GM18907 (cell line): ENCODE data around the gene RNF207.

Experiments used
- ATAC-seq: cut with Tn5 transposase; IDR thresholded peaks from one replicate; pipeline ENCODE4 v1.9.1; 2021; ENCODE audit warnings: mild to moderate bottlenecking, moderate library complexity; ENCODE audit not compliant: unreplicated experiment

Gene RNF207

GRCh38 chr1:6247651-6248050 is 41.7 kb downstream of the RNF207 start:
- ATAC-seq: no peak

GRCh38 chr1:6248161-6248776 is 42.4 kb downstream of the RNF207 start:
- ATAC-seq: no peak

DNA sequence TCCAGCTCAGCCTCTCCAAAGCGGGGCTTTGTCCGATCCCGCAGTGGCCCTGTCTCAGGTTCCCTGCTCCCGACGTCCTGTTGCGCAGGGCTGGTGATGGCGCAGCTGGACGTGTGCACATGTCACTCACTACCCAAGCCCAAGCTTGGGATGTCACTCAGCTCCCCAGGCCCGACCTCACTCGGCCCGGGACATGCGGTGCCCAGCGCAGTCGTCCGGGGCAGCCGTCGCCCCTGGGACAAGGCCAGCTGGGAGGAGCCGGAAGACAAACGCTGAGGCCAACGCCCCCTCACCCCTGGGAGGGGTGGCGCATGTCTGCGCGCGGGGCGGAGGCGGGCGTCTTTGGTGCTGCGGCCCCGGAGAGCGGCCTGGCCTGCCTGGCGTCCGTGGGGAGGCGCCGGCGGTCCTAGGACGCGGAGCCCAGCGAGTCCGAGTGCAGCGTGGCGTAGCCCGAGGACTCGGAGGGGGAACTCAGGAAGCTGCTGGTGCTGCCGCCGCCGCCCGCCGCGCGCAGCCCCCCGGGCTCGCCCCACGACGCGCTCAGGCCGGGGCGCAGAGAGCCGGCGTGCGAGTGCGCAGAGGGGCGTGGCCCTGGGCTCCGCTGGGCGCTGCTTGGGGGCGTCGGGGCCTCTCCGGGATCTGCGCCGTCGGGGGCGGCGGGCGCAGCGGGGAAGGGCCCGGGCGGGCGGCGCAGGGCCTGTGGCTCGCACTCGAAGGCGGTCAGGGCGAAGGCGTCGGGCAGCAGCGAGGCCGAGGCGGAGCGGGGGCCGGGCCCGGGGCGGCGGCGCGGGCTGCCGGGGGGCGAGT is 43.2 kb downstream of the RNF207 start:
- no peak for ATAC-seq

- ATAC-seq: no peak
Observed at GRCh38 chr1:6249739-6250689, 44.1 kb downstream of the RNF207 start.

DNA sequence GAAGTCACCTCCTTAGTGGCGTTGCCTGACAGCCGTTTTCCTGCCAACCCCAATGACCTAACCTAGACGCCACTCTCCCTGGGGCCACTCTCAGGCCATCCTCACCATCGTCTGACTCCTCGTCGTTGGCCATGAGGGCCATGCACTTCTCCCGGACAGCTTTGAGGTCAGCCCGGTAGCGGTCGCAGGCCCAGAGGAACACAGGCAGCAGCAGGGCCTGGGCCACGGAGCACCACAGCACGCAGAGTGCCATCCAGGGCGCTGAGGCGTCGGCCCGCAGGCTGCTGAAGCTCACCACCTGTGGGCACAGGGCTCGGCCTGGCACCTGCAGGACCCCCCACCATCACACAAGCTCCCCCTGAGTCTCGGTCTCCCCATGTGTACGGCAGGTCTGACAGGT is 45.3 kb downstream of the RNF207 start:
- no peak for ATAC-seq

- no peak for ATAC-seq
Observed at GRCh38 chr1:6251681-6252373, 45.9 kb downstream of the RNF207 start.

DNA sequence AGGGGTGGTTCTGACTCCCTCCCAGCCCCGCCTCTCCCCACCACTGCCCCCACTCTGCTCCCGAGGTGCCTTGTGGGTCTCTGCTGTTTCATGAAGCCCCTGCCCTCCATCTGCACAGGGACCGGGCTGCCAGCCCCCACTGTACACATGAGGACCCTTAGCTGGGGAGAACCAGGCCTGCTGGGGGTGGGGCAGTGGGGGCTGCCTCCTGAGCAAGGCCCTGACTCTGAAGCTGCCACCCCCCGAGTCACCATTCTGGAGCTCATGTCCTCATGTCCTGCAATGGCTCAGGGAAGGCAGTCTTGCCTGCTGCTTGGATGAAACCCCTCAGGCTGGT is 46.4 kb downstream of the RNF207 start:
- ATAC-seq: no peak

- no peak for ATAC-seq
Observed at GRCh38 chr1:6253380-6253779, 47.5 kb downstream of the RNF207 start.

DNA sequence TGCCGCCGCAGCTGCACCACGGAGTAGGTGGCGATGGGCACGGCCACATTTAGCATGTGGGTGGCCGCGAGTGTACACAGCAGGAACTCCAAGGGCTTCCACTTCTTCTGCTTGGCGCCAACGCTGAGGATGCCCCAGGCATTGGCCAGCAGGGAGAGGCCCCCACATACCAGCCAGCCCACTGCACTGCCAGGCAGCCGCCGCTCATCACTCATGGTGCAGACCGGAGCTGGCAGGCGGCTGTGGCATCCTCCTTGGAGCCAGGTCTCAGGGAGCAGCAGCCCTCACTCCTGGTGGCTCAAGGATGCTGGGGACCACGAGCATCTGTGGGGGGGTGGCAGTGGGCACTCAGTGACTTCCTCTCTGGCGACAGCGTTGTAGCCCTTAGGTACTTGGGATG is 48.8 kb downstream of the RNF207 start:
- ATAC-seq: no peak

DNA sequence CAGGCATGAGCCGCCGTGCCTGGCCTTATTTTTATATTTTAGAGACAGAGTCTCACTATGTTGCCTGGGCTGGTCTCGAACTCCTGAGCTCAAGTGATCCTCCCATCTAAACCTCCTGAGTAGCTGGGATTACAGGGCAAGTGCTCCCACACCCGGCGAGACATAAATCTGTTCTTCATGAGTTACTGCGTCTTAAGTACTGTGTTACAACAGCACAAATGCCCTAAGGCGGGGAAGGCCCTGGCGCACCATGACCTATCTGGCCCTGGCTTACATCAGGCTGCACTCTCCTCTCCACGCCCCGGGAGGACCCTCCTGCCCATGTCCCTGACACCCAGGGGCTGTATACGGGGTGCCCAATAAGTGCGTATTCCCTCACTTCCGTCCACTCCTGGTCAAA is 50.7 kb downstream of the RNF207 start:
- no peak for ATAC-seq

- no peak for ATAC-seq
Observed at GRCh38 chr1:6257541-6258069, 51.7 kb downstream of the RNF207 start.

DNA sequence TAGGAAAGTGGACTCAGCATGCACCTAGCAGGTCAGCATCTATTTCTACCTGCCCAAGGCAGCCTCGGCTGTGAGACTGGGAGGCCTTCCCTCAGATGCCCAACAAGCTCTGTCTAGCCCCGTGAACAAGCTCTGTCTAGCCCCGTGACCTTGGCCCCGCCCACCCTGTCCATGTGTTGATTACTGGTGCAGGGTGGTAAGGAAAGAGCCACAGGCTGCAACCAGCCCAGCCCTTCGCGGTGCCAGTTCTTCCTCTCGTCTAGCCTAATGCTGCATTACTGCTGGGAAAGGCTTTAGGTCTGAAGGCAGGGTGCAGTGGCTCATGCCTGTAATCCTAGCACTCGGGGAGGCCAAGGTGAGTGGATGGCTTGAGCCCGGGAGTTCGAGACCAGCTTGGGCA is 52.8 kb downstream of the RNF207 start:
- ATAC-seq: no peak

DNA sequence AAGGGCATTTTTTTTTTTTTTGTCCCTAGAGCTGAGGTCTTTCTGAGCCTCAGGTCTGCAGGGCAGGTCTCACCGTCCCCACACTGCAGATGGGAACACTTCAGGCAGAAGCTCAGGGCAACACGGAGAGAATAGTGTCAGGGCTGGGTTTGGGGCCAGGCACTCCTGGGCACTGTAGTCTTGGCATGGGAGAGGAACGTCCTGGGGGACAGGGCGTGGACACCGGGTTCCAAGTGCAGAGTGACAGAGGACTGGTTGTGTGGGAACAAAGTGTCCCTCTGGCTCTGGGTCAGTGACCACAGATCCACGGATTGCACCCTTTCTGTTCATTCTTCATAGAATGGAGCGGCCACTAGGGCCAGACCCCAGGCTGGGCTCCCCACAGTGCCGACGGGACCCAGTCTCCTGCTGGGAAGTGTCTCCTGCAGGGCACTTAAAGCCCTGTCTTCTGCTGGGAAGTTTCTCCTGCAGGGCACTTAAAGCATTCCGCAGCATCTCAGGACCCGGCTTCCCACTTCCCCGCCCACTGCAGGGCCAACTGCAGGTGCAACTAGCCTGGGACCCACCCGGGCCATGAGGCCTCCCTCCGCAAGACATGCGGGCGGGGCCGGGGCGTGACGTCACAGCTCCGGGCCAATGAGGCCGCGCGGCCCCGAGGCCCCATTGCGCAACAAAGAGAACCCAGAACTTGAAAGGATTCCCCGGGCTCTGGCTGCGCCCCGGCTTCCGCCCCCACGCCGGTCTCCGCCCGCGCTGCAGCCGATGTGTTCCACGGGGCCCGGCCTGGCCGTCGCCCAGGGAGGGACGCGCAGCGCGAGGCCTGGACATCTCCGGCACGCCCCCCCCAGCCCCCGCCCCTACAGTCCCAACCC is 53.8 kb downstream of the RNF207 start:
- ATAC-seq: peak; percentile 40

- no peak for ATAC-seq
Observed at GRCh38 chr1:6260433-6260934, 54.6 kb downstream of the RNF207 start.

- peak; percentile 36 for ATAC-seq
Observed at GRCh38 chr1:6260961-6261614, 55.2 kb downstream of the RNF207 start, which contains the start of gene GPR153. GPR153 (minus strand) TSS chr1:6261098; CDS start chr1:6254905, 6,193 bp downstream.

DNA sequence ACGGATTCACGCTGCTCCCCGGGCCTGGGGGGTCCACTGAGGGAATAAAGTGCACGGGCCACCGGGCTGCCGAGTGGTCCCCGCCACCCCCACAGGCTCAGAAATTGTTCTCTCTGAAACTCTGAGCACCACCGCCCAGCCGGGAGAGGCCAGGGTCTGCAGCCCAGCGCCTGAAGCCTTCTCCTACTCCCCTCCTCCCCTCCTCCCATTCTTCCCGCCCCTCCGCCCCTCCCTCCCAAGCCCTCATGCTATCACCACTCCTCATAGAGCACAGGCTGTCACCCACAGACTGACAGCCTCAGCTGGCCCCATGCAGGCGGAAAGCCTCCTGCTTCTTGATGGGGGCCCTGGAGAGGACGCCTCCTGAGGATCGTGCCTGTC is 55.7 kb downstream of the RNF207 start:
- ATAC-seq: no peak

DNA sequence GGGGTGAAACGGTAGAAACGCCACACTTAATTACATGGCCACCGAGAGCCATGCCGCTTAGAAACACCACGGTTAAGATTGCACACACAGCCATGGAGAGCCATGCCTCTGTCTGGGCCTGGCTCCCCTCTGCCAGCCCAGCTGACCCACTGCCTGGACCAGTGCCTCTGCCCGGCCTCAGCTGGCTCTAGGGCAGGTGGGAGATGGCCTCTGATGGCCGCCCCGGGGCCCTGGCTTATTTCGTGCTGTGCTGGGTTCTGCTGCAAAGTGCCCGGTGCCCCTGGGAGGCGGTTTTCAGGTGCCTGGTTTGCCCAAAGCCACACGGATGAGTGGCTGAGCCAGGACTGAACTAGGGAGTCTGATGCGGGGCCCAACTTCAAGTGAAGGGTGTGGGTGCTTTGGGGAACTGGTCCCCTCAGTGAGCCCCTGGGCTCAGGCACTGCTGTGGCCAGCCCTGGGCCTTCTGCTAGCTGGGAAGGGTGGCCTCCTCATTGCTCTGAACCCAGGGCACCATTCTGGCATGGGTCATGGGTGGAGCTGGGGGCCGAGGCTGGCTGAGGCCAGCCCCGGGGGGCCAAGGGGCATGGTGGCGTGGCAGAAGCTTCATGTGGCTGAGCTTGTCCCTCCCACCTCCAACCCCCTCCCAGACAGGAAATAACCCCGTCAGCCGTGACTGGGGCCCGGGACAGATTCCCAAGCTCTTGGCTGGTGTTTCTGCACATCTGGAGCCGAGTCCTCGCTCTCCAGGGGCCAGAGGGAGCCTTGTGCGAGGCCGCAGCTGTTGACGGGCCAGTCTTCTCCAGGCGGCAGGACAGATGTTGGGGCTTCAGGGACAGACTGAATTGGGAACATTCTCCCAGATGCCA is 56.9 kb downstream of the RNF207 start:
- no peak for ATAC-seq

- no peak for ATAC-seq
Observed at GRCh38 chr1:6263716-6264115, 57.8 kb downstream of the RNF207 start.
